Peyer's patch (tissue), 4 donors: ENCODE data around the gene NMRK1.

ENCODE experiments used
- CTCF ChIP-seq, 6 experiments: fragments of 450-650 bp in 4 of 6; fragments of 200-600 bp in 2 of 6; sonication (generic) in 1 of 6; IDR thresholded peaks; one replicate each; pipeline ENCODE4 v1.5.1; 2017 to 2019; ENCODE audit warnings: antibody characterized with exemption in 6 of 6, mild to moderate bottlenecking in 3 of 6, moderate library complexity in 1 of 6
- POLR2A ChIP-seq, 2 donors: fragments of 450-650 bp; IDR thresholded peaks; one replicate each; pipeline ENCODE4 v1.5.1; 2017; ENCODE audit warnings: antibody characterized with exemption in 2 of 2, mild to moderate bottlenecking in 2 of 2, moderate library complexity in 2 of 2

- TF ChIP-seq CTCF (IDR thresholded peaks at IDR 0.05) (no peak), POLR2A (IDR thresholded peaks at IDR 0.05) (no peak)
These were observed 68.9 kb downstream of the NMRK1 start for GRCh38 chr9:75019022-75019421.
